ENCODE results near the gene HOXD9. TPM values are rescaled to one million over a fixed set of nuclear protein-coding genes. Genes with fewer than 3 reads are reported as not detected.

The HOXD9 gene
- polyA plus RNA-seq, 1 of the 3 experiments (the other 2 are of a cell fraction) = 4.8 TPM

- no peak for TF ChIP-seq YY1 (IDR thresholded peaks at IDR 0.05; ENCODE audit: low read depth)
Measured at GRCh38 chr2:176169181-176169580, 46.7 kb downstream of the HOXD9 start (continued).

DNA sequence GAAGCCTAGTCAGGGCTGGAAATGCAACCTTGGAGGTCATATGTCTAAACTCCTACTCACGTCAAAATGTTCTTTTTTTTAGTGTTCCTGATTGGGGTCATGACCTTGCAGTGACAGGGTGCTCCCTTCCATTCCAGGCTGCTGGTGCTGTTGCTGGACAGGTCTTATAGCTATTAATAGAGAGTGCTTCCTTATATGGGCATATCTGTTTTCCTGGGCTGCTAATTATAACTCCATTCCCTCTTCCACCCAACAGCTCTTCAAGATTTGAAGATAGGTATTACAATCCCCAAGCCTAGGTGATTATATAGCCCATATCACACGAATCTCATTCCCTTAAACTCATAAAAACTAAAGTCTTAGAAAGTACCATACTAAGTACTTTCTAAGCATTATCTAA lies 47.2 kb downstream of the HOXD9 start:
- H3K27me3 ChIP-seq (ENCODE audit: insufficient read depth) = no peaks in the 10 kb centered on the region
- H3K79me2 ChIP-seq (ENCODE audit: insufficient read depth) = no peaks in the 10 kb centered on the region
- POLR2A ChIA-PET = interaction anchor here (0.8 kb wide), 1 partner anchor 9 kb away, joined by 4 read pairs; no protein-coding TSS in a partner anchor
- TF ChIP-seq RXRA (IDR thresholded peaks at IDR 0.05; ENCODE audit: borderline replicate concordance, low read depth) (no peak), SIN3A (IDR thresholded peaks at IDR 0.05; ENCODE audit: borderline replicate concordance, low read depth, low read length) (no peak), FOSL2 (IDR thresholded peaks at IDR 0.05; ENCODE audit: borderline replicate concordance, low read depth) (no peak), NFIC (IDR thresholded peaks at IDR 0.05; ENCODE audit: borderline replicate concordance) (no peak), TEAD4 (IDR thresholded peaks at IDR 0.05; ENCODE audit: borderline replicate concordance, insufficient read depth) (no peak), RFX5 (IDR thresholded peaks at IDR 0.05; ENCODE audit: low read length) (no peak)
- TF ChIP-seq, protein P1, sequence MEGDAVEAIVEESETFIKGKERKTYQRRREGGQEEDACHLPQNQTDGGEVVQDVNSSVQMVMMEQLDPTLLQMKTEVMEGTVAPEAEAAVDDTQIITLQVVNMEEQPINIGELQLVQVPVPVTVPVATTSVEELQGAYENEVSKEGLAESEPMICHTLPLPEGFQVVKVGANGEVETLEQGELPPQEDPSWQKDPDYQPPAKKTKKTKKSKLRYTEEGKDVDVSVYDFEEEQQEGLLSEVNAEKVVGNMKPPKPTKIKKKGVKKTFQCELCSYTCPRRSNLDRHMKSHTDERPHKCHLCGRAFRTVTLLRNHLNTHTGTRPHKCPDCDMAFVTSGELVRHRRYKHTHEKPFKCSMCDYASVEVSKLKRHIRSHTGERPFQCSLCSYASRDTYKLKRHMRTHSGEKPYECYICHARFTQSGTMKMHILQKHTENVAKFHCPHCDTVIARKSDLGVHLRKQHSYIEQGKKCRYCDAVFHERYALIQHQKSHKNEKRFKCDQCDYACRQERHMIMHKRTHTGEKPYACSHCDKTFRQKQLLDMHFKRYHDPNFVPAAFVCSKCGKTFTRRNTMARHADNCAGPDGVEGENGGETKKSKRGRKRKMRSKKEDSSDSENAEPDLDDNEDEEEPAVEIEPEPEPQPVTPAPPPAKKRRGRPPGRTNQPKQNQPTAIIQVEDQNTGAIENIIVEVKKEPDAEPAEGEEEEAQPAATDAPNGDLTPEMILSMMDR (IDR thresholded peaks at IDR 0.05) = no peak
- no peak overlapping the region for H3K4me2 ChIP-seq
- 64% methylated on average over 2 of the region's 2 CpGs for WGBS (ENCODE audit: low lambda C conversion rate)
- no peaks in the 10 kb centered on the region for H3K9me3 ChIP-seq
- H3K9me2 ChIP-seq = no peaks in the 10 kb centered on the region
- no peaks in the 10 kb centered on the region for H4K20me1 ChIP-seq (ENCODE audit: insufficient read depth)
- no peak for DNase-seq
- no peak overlapping the region for H2AFZ ChIP-seq (ENCODE audit: low read depth)
- no peak overlapping the region for H3K27ac ChIP-seq (ENCODE audit: low read depth in 2 of 2, low read length in 1 of 2)
- no peak overlapping the region for H3K4me3 ChIP-seq (ENCODE audit: low read depth in 2 of 2, low read length in 1 of 2)
- no peaks in the 10 kb centered on the region for H3F3A ChIP-seq (replicated peaks; ENCODE audit: insufficient read depth)
- peaks cover 0 to 4% of the 10 kb centered on the region in 2 experiments for H3K36me3 ChIP-seq (replicated peaks in 1 of 2; ENCODE audit: control insufficient read depth in 1 of 2, insufficient read depth in 2 of 2, low read length in 1 of 2)
- peaks cover 0 to 10% of the 10 kb centered on the region in 2 experiments; a peak in 1 of 4 replicates for H3K4me1 ChIP-seq (ENCODE audit: control insufficient read depth in 1 of 2, insufficient read depth in 2 of 2, low read depth in 1 of 2, low read length in 1 of 2)
- CTCF ChIA-PET = interaction anchor here (0.7 to 4.2 kb wide), 6 partner anchors 9 to 284 kb away, joined by 3 to 19 read pairs (median 4); partner anchors contain the start of gene HOXD3
- H3K9ac ChIP-seq = no peak overlapping the region

DNA sequence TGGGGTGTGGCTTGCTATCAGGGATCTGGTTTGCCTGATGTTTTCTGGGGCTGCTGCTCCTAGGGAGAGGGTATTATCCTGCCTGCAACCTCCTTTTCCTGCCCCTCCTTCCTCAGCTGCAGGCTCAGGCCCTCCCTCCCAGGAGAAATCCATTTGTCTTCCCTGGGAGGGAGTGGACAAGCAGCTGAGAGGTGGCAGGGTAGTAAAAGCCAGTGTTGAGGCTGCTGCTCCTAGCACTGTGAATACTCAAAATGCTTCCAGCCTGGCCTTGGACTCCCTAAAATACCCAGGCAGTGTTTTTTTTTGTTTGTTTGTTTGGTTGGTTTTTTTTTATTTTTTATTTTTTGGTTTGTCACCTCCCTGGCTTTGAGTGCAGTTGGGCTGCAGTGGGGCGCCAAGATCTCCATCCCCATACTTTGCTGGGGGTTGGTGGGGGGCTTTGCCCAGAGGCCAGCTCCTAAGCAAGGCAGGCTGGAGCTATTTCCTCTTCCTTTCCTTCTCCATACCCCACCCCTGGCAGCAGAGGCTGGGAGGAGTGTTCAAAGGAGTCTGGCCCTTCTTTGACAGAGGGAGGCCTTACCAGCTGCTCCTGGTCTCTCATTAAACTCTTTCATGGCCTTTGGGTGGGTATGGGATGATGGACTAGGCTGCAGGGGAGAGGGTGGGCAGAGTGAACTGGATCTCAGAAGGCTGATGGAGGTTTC lies 48.2 kb downstream of the HOXD9 start:
- Histone ChIP-seq H3K9me3 (no peaks in the 10 kb centered on the region), H3K27ac (ENCODE audit: low read depth in 2 of 2, low read length in 1 of 2) (no peak overlapping the region; a peak in 1 of 4 replicates), H3K4me2 (no peak overlapping the region), H2AFZ (ENCODE audit: low read depth) (no peak overlapping the region), H4K20me1 (ENCODE audit: insufficient read depth) (no peaks in the 10 kb centered on the region), H3K4me1 (ENCODE audit: control insufficient read depth in 1 of 2, insufficient read depth in 2 of 2, low read depth in 1 of 2, low read length in 1 of 2) (peaks cover 0 to 14% of the 10 kb centered on the region in 2 experiments; a peak in 2 of 4 replicates), H3F3A (replicated peaks; ENCODE audit: insufficient read depth) (no peaks in the 10 kb centered on the region), H3K9ac (no peak overlapping the region), H3K9me2 (no peaks in the 10 kb centered on the region), H3K36me3 (replicated peaks in 1 of 2; ENCODE audit: control insufficient read depth in 1 of 2, insufficient read depth in 2 of 2, low read length in 1 of 2) (peaks cover 0 to 4% of the 10 kb centered on the region in 2 experiments), H3K27me3 (ENCODE audit: insufficient read depth) (no peaks in the 10 kb centered on the region), H3K4me3 (ENCODE audit: low read depth in 2 of 2, low read length in 1 of 2) (no peak overlapping the region), H3K79me2 (ENCODE audit: insufficient read depth) (no peaks in the 10 kb centered on the region)
- TF ChIP-seq, protein P2, sequence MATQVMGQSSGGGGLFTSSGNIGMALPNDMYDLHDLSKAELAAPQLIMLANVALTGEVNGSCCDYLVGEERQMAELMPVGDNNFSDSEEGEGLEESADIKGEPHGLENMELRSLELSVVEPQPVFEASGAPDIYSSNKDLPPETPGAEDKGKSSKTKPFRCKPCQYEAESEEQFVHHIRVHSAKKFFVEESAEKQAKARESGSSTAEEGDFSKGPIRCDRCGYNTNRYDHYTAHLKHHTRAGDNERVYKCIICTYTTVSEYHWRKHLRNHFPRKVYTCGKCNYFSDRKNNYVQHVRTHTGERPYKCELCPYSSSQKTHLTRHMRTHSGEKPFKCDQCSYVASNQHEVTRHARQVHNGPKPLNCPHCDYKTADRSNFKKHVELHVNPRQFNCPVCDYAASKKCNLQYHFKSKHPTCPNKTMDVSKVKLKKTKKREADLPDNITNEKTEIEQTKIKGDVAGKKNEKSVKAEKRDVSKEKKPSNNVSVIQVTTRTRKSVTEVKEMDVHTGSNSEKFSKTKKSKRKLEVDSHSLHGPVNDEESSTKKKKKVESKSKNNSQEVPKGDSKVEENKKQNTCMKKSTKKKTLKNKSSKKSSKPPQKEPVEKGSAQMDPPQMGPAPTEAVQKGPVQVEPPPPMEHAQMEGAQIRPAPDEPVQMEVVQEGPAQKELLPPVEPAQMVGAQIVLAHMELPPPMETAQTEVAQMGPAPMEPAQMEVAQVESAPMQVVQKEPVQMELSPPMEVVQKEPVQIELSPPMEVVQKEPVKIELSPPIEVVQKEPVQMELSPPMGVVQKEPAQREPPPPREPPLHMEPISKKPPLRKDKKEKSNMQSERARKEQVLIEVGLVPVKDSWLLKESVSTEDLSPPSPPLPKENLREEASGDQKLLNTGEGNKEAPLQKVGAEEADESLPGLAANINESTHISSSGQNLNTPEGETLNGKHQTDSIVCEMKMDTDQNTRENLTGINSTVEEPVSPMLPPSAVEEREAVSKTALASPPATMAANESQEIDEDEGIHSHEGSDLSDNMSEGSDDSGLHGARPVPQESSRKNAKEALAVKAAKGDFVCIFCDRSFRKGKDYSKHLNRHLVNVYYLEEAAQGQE (IDR thresholded peaks at IDR 0.05; ENCODE audit: low read depth, low read length) = no peak
- TF ChIP-seq JUND (IDR thresholded peaks at IDR 0.05) (no peak), NFIC (IDR thresholded peaks at IDR 0.05; ENCODE audit: borderline replicate concordance) (no peak), RXRA (IDR thresholded peaks at IDR 0.05; ENCODE audit: borderline replicate concordance, low read depth) (no peak)
- ChIA-PET POLR2A (no interaction called here), CTCF (interaction anchor here (3.9 to 4.2 kb wide), 2 partner anchors 31 to 283 kb away, joined by 18 to 19 read pairs; no protein-coding TSS in a partner anchor)
- no peak for DNase-seq
- WGBS (ENCODE audit: low lambda C conversion rate) = 77% methylated on average over 1 of the region's 1 CpG
